AG10803 (cell line): ENCODE data around the gene ELAVL3.

Experiments used
- DNase-seq: peaks from one replicate; pipeline ENCODE4 v3.0.0; 2010; ENCODE audit warnings: low read depth
- H3K4me3 ChIP-seq: 2 replicates; pipeline ENCODE4 v1.5.1; 2011; ENCODE audit warnings: mild to moderate bottlenecking, low read length, control low read depth
- TF ChIP-seq, protein P1 (sequence below): conservative IDR thresholded peaks from 2 replicates; pipeline ENCODE4 v1.5.1; 2011; ENCODE audit warnings: mild to moderate bottlenecking, low read length, control low read depth, inconsistent platforms

ELAVL3 gene

DNA sequence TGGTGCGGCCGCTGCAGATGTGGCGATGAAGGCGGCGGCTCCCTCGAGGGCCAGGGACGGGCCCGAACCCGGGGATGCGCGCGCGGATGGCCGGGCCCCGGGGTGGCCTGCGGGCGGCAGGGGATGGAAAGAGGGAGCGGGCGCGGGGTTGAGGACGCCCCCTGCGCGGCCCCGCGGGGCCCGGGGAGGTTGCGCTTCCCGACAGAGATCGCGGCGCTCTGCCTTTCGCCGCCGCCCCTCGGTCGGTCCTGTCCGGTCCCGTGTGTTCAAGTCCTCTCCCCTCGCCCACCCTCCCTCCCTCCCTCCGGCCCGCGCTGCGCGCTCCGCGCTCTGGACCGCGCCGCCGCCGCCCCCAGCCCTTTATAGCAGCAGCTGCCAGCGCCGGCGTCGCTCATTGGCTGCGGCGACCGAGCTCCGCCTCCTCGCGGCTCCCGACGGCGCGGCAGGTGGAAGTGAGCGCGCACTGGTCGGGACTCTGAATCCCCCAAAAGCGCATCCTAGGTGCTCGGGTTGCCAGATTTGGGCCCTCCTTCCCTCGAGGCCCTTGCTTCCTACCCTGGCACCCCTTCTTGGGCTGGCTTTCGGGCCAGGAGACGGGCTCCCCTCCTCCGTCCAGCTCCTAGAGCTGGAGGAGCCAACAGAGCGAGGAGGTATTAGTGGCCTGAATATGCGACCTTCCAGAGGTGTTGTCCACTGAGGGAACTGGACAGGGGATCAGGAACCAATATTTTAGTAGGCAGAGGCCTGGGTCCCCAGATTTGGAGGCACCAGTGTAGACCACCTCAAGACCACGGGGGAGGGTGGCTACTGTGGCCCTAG, at the start of gene ELAVL3:
Gene ELAVL3 (minus strand): TSS at position 332 of the 819 bp plus-strand sequence. CDS start 438 bp downstream, outside the sequence.
- DNase-seq, result no peak
- H3K4me3 ChIP-seq, result no peak within 1 kb of the TSS

DNA sequence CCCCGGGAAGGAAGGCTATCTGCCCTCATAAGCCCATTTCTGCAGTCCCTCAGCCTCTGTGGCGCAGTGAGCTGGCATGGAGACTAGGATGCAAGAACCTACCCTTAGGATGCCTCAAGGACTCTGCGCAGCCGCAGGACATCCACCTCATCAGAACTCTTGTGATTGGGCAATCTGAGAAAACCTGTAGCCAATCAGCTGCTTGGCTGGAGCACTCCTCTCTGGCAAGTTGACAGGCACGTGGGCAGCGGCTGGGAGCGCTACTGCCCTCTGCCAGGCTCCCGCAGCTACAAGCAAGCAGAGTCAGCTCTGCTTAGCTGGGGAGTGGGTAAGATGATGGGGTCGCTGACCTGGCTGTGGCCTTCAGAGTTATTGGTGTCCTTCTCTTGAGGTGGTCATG, 49.6 kb upstream of the ELAVL3 start:
- TF ChIP-seq, protein P1, sequence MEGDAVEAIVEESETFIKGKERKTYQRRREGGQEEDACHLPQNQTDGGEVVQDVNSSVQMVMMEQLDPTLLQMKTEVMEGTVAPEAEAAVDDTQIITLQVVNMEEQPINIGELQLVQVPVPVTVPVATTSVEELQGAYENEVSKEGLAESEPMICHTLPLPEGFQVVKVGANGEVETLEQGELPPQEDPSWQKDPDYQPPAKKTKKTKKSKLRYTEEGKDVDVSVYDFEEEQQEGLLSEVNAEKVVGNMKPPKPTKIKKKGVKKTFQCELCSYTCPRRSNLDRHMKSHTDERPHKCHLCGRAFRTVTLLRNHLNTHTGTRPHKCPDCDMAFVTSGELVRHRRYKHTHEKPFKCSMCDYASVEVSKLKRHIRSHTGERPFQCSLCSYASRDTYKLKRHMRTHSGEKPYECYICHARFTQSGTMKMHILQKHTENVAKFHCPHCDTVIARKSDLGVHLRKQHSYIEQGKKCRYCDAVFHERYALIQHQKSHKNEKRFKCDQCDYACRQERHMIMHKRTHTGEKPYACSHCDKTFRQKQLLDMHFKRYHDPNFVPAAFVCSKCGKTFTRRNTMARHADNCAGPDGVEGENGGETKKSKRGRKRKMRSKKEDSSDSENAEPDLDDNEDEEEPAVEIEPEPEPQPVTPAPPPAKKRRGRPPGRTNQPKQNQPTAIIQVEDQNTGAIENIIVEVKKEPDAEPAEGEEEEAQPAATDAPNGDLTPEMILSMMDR, result peak; percentile 24; the same call in 1 of the 2 replicates

More for the DNA sequence above, at the start of gene ELAVL3:
- TF ChIP-seq, protein P1, result no peak

DNA sequence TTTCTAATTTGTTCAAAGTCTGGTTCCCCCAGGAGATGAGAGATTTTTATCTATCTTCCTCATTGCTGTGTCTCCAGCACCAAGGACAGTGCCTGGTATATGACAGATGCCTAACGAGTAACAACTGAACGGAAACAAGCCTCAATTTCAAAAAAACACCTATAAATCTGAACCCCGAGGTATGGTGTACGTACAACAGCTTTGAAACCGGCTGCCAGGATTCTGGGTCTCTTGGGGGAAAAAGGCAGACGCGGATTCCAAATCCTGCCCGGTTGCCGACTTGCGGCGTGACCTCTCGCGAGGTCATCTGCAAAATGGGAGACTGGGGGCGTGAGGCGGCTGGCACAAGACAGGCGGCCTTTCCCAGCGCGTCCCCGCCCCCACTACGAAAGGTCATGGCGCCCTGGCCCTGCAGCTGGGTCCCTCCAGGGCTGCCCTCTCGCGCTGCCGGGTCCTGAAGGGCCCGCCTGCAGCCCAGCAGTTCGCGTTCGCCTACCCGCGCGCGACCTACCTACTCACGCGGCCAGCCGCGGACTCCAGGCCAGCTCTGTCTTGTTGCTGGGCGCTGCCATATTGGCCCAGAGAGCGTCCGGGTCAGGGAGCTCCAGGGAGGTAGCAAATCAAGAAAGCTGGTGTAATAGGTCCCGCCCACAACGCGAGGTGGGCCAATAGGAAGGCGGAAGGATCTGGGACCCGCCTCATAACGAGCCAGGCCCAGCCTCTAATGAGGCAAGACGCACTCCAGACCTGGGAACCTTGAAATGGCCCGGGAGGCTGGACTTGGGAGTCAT, 47.9 kb upstream of the ELAVL3 start, which contains the start of gene ECSIT:
Gene ECSIT (minus strand): TSS at position 584 of the 791 bp plus-strand sequence. CDS start 9,964 bp downstream, outside the sequence.
- peak; percentile 99 for DNase-seq
- TF ChIP-seq, protein P1, result no peak
- peak within 1 kb of the TSS; percentile 89 for H3K4me3 ChIP-seq

More for the DNA sequence above, 49.6 kb upstream of the ELAVL3 start:
- peak; percentile 59 for DNase-seq
- H3K4me3 ChIP-seq, result no peak overlapping the region

DNA sequence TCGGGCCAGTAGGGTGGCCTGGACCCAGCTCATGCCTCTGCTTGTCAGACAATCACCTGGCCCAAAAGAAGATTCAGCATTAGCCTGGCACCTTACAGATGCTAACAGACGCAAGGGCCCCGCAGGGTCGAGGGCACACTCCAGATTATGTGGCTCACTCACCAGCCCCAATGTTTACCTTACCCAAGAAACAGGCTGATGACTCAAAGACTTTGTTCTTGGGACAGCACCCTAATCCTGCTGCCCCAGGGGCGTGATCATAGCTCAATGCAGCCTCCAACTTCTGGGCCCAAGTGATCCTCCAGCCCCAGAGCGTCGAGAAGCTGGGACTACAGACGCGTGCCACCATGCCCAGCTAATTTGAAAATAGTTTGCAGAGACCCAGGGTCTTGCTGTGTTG, 38.3 kb upstream of the ELAVL3 start:
- DNase-seq, result no peak
- TF ChIP-seq, protein P1, result no peak
- H3K4me3 ChIP-seq, result no peak overlapping the region

DNA sequence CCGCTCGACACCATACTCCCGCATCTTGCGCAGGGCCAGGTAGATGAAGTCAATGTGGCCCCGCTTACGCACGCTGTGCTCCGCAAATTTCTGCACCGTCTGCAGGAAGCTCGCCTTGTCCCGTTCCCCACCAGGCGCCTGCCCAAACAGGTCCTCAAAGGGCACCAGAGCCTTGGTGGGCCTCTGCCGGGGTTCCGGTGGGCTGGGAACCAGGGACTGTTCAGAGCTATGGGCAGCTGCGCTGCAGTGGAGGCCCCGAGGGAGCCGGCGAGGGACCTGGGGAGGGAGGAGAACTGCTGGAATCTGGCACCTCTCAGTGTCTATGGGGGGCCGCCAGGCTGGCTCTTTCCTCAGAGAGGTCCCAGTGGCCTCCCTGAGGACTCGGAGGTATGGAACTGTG, 33.1 kb upstream of the ELAVL3 start:
- H3K4me3 ChIP-seq, result no peak overlapping the region
- TF ChIP-seq, protein P1, result no peak
- no peak for DNase-seq

DNA sequence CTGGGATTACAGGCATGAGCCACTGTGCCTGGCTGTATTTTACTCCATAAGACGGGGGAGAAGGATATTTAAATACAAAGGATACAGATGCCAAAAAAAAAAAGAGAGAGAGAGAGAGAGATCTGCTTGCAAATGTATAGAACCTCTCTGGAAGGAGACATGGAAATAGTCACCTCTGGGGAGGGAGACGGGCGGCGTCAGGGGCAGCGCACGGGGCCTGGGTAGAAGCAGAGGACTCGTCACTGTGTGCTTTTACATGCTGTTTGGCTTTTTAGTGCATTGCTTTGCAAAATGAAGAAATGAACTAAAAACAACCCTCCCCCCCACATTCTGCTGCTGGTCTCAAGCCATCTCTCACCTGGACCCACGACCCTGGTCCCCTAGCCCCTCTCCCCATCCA, 29.6 kb upstream of the ELAVL3 start:
- DNase-seq, result no peak
- no peak overlapping the region for H3K4me3 ChIP-seq
- TF ChIP-seq, protein P1, result no peak
